ENCODE data around the gene TECR. TPM values are rescaled to one million over a fixed set of nuclear protein-coding genes. Genes with fewer than 3 reads are reported as not detected.

Gene TECR
- total and polyA plus RNA-seq, 2 of the 13 experiments (the other 11 are each of a cell fraction or from before 2014, with no cell fraction given), result 54.9 to 121 TPM

GRCh38 chr19:14571695-14572490 is 42.5 kb downstream of the TECR start, which contains the start of gene NDUFB7 (continued):
- no peak for TF ChIP-seq TERF1 (CRISPR knock-in tag; IDR thresholded peaks at IDR 0.05)
- TF ChIP-seq CHCHD3 (CRISPR knock-in tag; IDR thresholded peaks at IDR 0.05), result no peak
- TF ChIP-seq KDM1A (CRISPR knock-in tag; IDR thresholded peaks at IDR 0.05), result peak; percentile 40; the same call in 1 of the 2 replicates
- peak; percentile 48 for TF ChIP-seq ZNF607 (CRISPR knock-in tag; IDR thresholded peaks at IDR 0.05; ENCODE audit: borderline replicate concordance)
- no peak for TF ChIP-seq ZNF512 (CRISPR knock-in tag; IDR thresholded peaks at IDR 0.05)
- TF ChIP-seq ZNF644 (CRISPR knock-in tag; IDR thresholded peaks at IDR 0.05; ENCODE audit: low read depth), result 0 out of 2 replicates have a peak, but pooled peaks have one; percentile 54
- TF ChIP-seq POGZ (CRISPR knock-in tag; IDR thresholded peaks at IDR 0.05), result peak; percentile 91
- TF ChIP-seq, protein P1, sequence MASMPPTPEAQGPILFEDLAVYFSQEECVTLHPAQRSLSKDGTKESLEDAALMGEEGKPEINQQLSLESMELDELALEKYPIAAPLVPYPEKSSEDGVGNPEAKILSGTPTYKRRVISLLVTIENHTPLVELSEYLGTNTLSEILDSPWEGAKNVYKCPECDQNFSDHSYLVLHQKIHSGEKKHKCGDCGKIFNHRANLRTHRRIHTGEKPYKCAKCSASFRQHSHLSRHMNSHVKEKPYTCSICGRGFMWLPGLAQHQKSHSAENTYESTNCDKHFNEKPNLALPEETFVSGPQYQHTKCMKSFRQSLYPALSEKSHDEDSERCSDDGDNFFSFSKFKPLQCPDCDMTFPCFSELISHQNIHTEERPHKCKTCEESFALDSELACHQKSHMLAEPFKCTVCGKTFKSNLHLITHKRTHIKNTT (CRISPR knock-in tag; IDR thresholded peaks at IDR 0.05), result no peak
- no peak for TF ChIP-seq JUN (CRISPR knock-in tag; IDR thresholded peaks at IDR 0.05)
- no peak for TF ChIP-seq SNRNP70 (IDR thresholded peaks at IDR 0.05; ENCODE audit: low read depth, low read length)
- no peak for TF ChIP-seq CCDC6 (CRISPR knock-in tag; IDR thresholded peaks at IDR 0.05)
- TF ChIP-seq EEA1 (CRISPR knock-in tag; IDR thresholded peaks at IDR 0.05; ENCODE audit: borderline replicate concordance), result no peak
- no peak for TF ChIP-seq ATF5 (CRISPR knock-in tag; IDR thresholded peaks at IDR 0.05; ENCODE audit: low read depth)
- TF ChIP-seq, protein P2, sequence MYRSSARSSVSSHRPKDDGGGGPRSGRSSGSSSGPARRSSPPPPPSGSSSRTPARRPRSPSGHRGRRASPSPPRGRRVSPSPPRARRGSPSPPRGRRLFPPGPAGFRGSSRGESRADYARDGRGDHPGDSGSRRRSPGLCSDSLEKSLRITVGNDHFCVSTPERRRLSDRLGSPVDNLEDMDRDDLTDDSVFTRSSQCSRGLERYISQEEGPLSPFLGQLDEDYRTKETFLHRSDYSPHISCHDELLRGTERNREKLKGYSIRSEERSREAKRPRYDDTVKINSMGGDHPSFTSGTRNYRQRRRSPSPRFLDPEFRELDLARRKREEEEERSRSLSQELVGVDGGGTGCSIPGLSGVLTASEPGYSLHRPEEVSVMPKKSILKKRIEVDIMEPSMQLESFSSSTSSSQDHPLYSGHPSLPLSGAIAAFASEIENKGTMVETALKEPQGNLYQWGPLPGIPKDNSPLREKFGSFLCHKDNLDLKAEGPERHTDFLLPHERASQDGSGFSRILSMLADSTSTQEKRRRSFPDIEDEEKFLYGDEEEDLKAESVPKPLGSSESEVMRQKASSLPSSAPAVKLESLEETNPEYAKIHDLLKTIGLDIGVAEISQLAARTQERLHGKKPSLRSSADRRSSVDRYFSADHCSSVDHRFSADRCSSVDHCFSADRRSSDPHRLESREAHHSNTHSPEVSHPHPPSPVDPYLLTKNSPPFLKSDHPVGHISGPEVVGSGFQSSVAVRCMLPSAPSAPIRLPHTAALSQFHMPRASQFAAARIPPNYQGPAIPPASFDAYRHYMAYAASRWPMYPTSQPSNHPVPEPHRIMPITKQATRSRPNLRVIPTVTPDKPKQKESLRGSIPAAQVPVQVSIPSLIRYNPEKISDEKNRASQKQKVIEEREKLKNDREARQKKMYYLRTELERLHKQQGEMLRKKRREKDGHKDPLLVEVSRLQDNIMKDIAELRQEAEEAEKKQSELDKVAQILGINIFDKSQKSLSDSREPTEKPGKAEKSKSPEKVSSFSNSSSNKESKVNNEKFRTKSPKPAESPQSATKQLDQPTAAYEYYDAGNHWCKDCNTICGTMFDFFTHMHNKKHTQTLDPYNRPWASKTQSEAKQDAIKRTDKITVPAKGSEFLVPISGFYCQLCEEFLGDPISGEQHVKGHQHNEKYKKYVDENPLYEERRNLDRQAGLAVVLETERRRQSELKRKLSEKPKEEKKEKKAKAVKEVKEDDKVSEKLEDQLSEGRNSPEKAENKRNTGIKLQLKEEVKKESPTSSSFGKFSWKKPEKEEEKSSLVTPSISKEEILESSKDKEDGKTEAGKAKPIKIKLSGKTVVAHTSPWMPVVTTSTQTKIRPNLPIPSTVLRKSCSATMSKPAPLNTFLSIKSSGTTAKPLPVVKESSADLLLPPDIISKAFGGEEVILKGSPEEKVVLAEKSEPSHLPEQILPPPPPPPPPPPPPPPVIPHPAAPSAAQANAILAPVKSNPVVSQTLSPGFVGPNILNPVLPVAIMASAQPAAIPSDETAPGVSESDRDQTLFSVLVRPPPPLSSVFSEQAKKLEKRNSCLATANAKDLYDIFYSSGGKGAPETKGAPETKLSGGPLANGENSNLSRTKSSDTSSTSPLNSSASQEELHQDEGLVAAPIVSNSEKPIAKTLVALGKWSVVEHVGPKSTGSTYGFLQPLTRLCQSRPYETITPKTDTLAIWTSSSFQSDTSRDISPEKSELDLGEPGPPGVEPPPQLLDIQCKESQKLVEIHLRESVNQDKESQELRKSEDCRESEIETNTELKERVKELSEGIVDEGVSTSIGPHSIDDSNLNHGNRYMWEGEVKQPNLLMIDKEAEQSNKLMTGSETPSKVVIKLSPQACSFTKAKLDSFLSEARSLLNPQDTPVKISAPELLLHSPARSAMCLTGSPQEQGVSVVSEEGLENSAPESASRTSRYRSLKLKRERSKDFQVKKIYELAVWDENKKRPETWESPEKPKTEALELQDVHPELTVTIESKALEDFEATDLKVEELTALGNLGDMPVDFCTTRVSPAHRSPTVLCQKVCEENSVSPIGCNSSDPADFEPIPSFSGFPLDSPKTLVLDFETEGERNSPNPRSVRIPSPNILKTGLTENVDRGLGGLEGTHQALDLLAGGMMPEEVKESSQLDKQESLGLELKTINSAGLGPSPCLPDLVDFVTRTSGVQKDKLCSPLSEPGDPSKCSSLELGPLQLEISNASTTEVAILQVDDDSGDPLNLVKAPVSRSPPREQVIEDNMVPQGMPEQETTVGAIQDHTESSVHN (CRISPR knock-in tag; IDR thresholded peaks at IDR 0.05), result peak; percentile 94
- peak; percentile 61; the same call in 1 of the 2 replicates for TF ChIP-seq ZNF605 (CRISPR knock-in tag; IDR thresholded peaks at IDR 0.05)
- peak; percentile 62; the same call in 1 of the 2 replicates for TF ChIP-seq ZNF766 (CRISPR knock-in tag; IDR thresholded peaks at IDR 0.05; ENCODE audit: borderline replicate concordance)
